Tibial artery (tissue), 4 donors: ENCODE results near the gene TBK1.
A peak's percentile ranks its signal among the peaks of the same experiment; 100 is the strongest.

Source experiments
- DNase-seq, 2 donors: peaks; one replicate each; pipeline ENCODE4 v3.0.0-alpha.2; 2019
- H3K27ac ChIP-seq, 2 donors: fragments of 200-600 bp; sonication (generic) in 1 of 2; 1 replicate in 1 of 2; 2 replicates in 1 of 2; pipeline ENCODE4 v1.5.1; 2018 to 2019; ENCODE audit warnings: mild to moderate bottlenecking in 1 of 2
- H3K27me3 ChIP-seq, 2 donors: fragments of 200-600 bp; sonication (generic) in 1 of 2; one replicate each; pipeline versions ENCODE4 v1.5.1 to v1.6.0; 2016 to 2019
- H3K36me3 ChIP-seq, 3 donors: fragments of 200-600 bp; sonication (generic) in 2 of 3; one replicate each; pipeline ENCODE4 v1.5.1; 2016 to 2019; ENCODE audit warnings: mild to moderate bottlenecking in 2 of 3
- H3K4me1 ChIP-seq, 4 donors: fragments of 200-600 bp; sonication (generic) in 2 of 4; 1 replicate in 3 of 4; 2 replicates in 1 of 4; pipeline ENCODE4 v1.5.1; 2016 to 2019
- H3K4me3 ChIP-seq, 2 donors: fragments of 200-600 bp; sonication (generic) in 1 of 2; 1 replicate in 1 of 2; 2 replicates in 1 of 2; pipeline ENCODE4 v1.5.1; 2018 to 2019; ENCODE audit warnings: mild to moderate bottlenecking in 2 of 2
- H3K9me3 ChIP-seq, 3 donors: fragments of 200-600 bp; sonication (generic) in 1 of 3; one replicate each; pipeline ENCODE4 v1.5.1; 2016 to 2019
- CTCF ChIP-seq, 2 experiments: fragments of 200-600 bp in 1 of 2; fragments of 450-650 bp in 1 of 2; IDR thresholded peaks; one replicate each; pipeline ENCODE4 v1.5.1; 2017 to 2019; ENCODE audit warnings: antibody characterized with exemption in 2 of 2, mild to moderate bottlenecking in 1 of 2, moderate library complexity in 1 of 2
- intact Hi-C: fragments of 100-400 bp; cut with DNase I; formaldehyde crosslinking; loops from one replicate; pipeline ENCODE4 v1.15.0; 2023; ENCODE audit warnings: low total_unique reads

The TBK1 gene

GRCh38 chr12:64452559-64453329, 824 bp downstream of the TBK1 start:
- Histone ChIP-seq H3K9me3 (no peaks in the 10 kb centered on the region), H3K4me3 (peak overlapping the region; percentile 77 to 89), H3K27me3 (no peaks in the 10 kb centered on the region), H3K36me3 (peaks cover 0 to 12% (median 11%) of the 10 kb centered on the region in 3 donors), H3K27ac (peak overlapping the region; percentile 95 to 99), H3K4me1 (peaks cover 0 to 20% (median 14%) of the 10 kb centered on the region in 4 donors)
- TF ChIP-seq CTCF (IDR thresholded peaks at IDR 0.05), result no peak
- intact Hi-C loops, result no loop called here
- no peak for DNase-seq

- Histone ChIP-seq H3K9me3 (no peaks in the 10 kb centered on the region), H3K4me3 (no peak overlapping the region), H3K4me1 (peaks cover 0 to 37% (median 24%) of the 10 kb centered on the region in 4 donors), H3K27ac (no peak overlapping the region), H3K36me3 (peaks cover 2 to 15% (median 12%) of the 10 kb centered on the region in 3 donors), H3K27me3 (no peaks in the 10 kb centered on the region)
- DNase-seq, result no peak
- intact Hi-C loops, result no loop called here
- TF ChIP-seq CTCF (IDR thresholded peaks at IDR 0.05), result no peak
Measured at GRCh38 chr12:64455506-64455905, 3.6 kb downstream of the TBK1 start.

GRCh38 chr12:64456119-64456518, 4.2 kb downstream of the TBK1 start:
- intact Hi-C loops, result no loop called here
- no peak overlapping the region for H3K27ac ChIP-seq
- no peak for DNase-seq
- no peaks in the 10 kb centered on the region for H3K9me3 ChIP-seq
- H3K36me3 ChIP-seq, result peaks cover 8 to 16% (median 16%) of the 10 kb centered on the region in 3 donors
- no peak overlapping the region for H3K4me3 ChIP-seq
- H3K4me1 ChIP-seq, result peaks cover 0 to 33% (median 21%) of the 10 kb centered on the region in 4 donors
- no peak for TF ChIP-seq CTCF (IDR thresholded peaks at IDR 0.05)
- no peaks in the 10 kb centered on the region for H3K27me3 ChIP-seq

GRCh38 chr12:64457032-64457431, 5.1 kb downstream of the TBK1 start:
- H3K4me1 ChIP-seq, result peaks cover 0 to 31% (median 18%) of the 10 kb centered on the region in 4 donors
- H3K4me3 ChIP-seq, result no peak overlapping the region
- H3K9me3 ChIP-seq, result no peaks in the 10 kb centered on the region
- DNase-seq, result no peak
- no peak overlapping the region for H3K27ac ChIP-seq
- intact Hi-C loops, result no loop called here
- no peak for TF ChIP-seq CTCF (IDR thresholded peaks at IDR 0.05)
- no peaks in the 10 kb centered on the region for H3K27me3 ChIP-seq
- H3K36me3 ChIP-seq, result peaks cover 10 to 25% (median 21%) of the 10 kb centered on the region in 3 donors

- Histone ChIP-seq H3K27ac (no peak overlapping the region), H3K4me3 (no peak overlapping the region), H3K4me1 (peaks cover 0 to 31% (median 18%) of the 10 kb centered on the region in 4 donors), H3K36me3 (peaks cover 10 to 26% (median 22%) of the 10 kb centered on the region in 3 donors), H3K27me3 (no peaks in the 10 kb centered on the region), H3K9me3 (no peaks in the 10 kb centered on the region)
- no peak for DNase-seq
- intact Hi-C loops, result no loop called here
- TF ChIP-seq CTCF (IDR thresholded peaks at IDR 0.05), result no peak
Measured at GRCh38 chr12:64457466-64457865, 5.5 kb downstream of the TBK1 start.
